Stimulated activated memory B cell treated with anti-CD40 and anti-IgM and Interleukin-4, amounts not matched to agents 10 μg/mL and 1 μg/mL and 100 μg/mL, for 72 hours (primary cell): ENCODE results near the gene AACS.
"Not testable (repeated sequence)": the region's sequence is repeated elsewhere in the genome, so short reads cannot be mapped to it uniquely, and the experiment has no call there.

Experiments used
- ATAC-seq: fragments of 150-1000 bp; cut with Tn5 transposase; 2 replicates; pipeline ENCODE4 v1.10.0; 2021
- H3K27ac Mint-ChIP-seq: one replicate; pipeline ENCODE4 v1.8.0; 2022; ENCODE audit warnings: mild to moderate bottlenecking, mixed read lengths
- H3K27me3 Mint-ChIP-seq: one replicate; pipeline ENCODE4 v1.8.0; 2022; ENCODE audit warnings: mixed read lengths
- H3K36me3 Mint-ChIP-seq: one replicate; pipeline ENCODE4 v1.8.0; 2022; ENCODE audit warnings: mixed read lengths
- H3K4me1 Mint-ChIP-seq: one replicate; pipeline ENCODE4 v1.8.0; 2022; ENCODE audit warnings: mixed read lengths
- H3K4me3 Mint-ChIP-seq: one replicate; pipeline ENCODE4 v1.8.0; 2022; ENCODE audit warnings: mild to moderate bottlenecking, moderate library complexity, mixed read lengths
- H3K9me3 Mint-ChIP-seq: one replicate; pipeline ENCODE4 v1.8.0; 2022; ENCODE audit warnings: mixed read lengths

The AACS gene

GRCh38 chr12:125033288-125033687, 31.9 kb upstream of the AACS start:
- ATAC-seq = no peak
- H3K9me3 Mint-ChIP-seq = no peaks in the 10 kb centered on the region
- no peak overlapping the region for H3K4me3 Mint-ChIP-seq

GRCh38 chr12:125038976-125039625, 26.1 kb upstream of the AACS start:
- Mint-ChIP-seq H3K9me3 (no peaks in the 10 kb centered on the region), H3K27me3 (no peaks in the 10 kb centered on the region), H3K36me3 (no peaks in the 10 kb centered on the region), H3K4me3 (no peak overlapping the region), H3K27ac (no peak overlapping the region), H3K4me1 (no peaks in the 10 kb centered on the region)
- ATAC-seq = no peak

More at GRCh38 chr12:125033288-125033687, 31.9 kb upstream of the AACS start:
- peaks cover 7% of the 10 kb centered on the region for H3K4me1 Mint-ChIP-seq
- H3K27ac Mint-ChIP-seq = no peak overlapping the region
- H3K36me3 Mint-ChIP-seq = no peaks in the 10 kb centered on the region
- H3K27me3 Mint-ChIP-seq = no peaks in the 10 kb centered on the region

- no peaks in the 10 kb centered on the region for H3K9me3 Mint-ChIP-seq
- ATAC-seq = no peak
- H3K4me3 Mint-ChIP-seq = peak overlapping the region; percentile 91
- H3K36me3 Mint-ChIP-seq = no peaks in the 10 kb centered on the region
- H3K27me3 Mint-ChIP-seq = no peaks in the 10 kb centered on the region
- H3K4me1 Mint-ChIP-seq = peaks cover 10% of the 10 kb centered on the region
- peak overlapping the region; percentile 87 for H3K27ac Mint-ChIP-seq
Measured at GRCh38 chr12:125049093-125049458, 16.2 kb upstream of the AACS start.

GRCh38 chr12:125050446-125050845, 14.8 kb upstream of the AACS start:
- Mint-ChIP-seq H3K4me1 (peaks cover 10% of the 10 kb centered on the region), H3K4me3 (peak overlapping the region; percentile 23), H3K9me3 (no peaks in the 10 kb centered on the region), H3K27ac (no peak overlapping the region), H3K36me3 (no peaks in the 10 kb centered on the region), H3K27me3 (no peaks in the 10 kb centered on the region)
- ATAC-seq = no peak

GRCh38 chr12:125050868-125051267, 14.4 kb upstream of the AACS start:
- ATAC-seq = no peak
- Mint-ChIP-seq H3K27ac (no peak overlapping the region), H3K27me3 (no peaks in the 10 kb centered on the region)

GRCh38 chr12:125053821-125054220, 11.4 kb upstream of the AACS start:
- no peaks in the 10 kb centered on the region for H3K36me3 Mint-ChIP-seq
- ATAC-seq = no peak
- H3K4me1 Mint-ChIP-seq = peaks cover 10% of the 10 kb centered on the region
- H3K27ac Mint-ChIP-seq = no peak overlapping the region
- H3K4me3 Mint-ChIP-seq = no peak overlapping the region
- H3K27me3 Mint-ChIP-seq = peaks cover 20% of the 10 kb centered on the region
- no peaks in the 10 kb centered on the region for H3K9me3 Mint-ChIP-seq

More at GRCh38 chr12:125050868-125051267, 14.4 kb upstream of the AACS start:
- Mint-ChIP-seq H3K9me3 (no peaks in the 10 kb centered on the region), H3K4me3 (no peak overlapping the region), H3K36me3 (no peaks in the 10 kb centered on the region), H3K4me1 (peaks cover 10% of the 10 kb centered on the region)

- no peak for ATAC-seq
- H3K4me1 Mint-ChIP-seq = no peaks in the 10 kb centered on the region
- H3K27ac Mint-ChIP-seq = no peak overlapping the region
- peaks cover 3% of the 10 kb centered on the region for H3K9me3 Mint-ChIP-seq
- H3K36me3 Mint-ChIP-seq = no peaks in the 10 kb centered on the region
- H3K4me3 Mint-ChIP-seq = no peak overlapping the region
- H3K27me3 Mint-ChIP-seq = peaks cover 22% of the 10 kb centered on the region
Measured at GRCh38 chr12:125055591-125055990, 9.6 kb upstream of the AACS start.

GRCh38 chr12:125056306-125056705, 8.9 kb upstream of the AACS start:
- no peak overlapping the region for H3K4me3 Mint-ChIP-seq
- H3K9me3 Mint-ChIP-seq = peaks cover 3% of the 10 kb centered on the region
- H3K4me1 Mint-ChIP-seq = no peaks in the 10 kb centered on the region
- ATAC-seq = no peak
- peaks cover 22% of the 10 kb centered on the region for H3K27me3 Mint-ChIP-seq
- H3K36me3 Mint-ChIP-seq = no peaks in the 10 kb centered on the region
- no peak overlapping the region for H3K27ac Mint-ChIP-seq

- no peak for ATAC-seq
- Mint-ChIP-seq H3K36me3 (no peaks in the 10 kb centered on the region), H3K27me3 (peaks cover 22% of the 10 kb centered on the region), H3K4me1 (no peaks in the 10 kb centered on the region), H3K4me3 (no peak overlapping the region), H3K9me3 (peaks cover 3% of the 10 kb centered on the region), H3K27ac (no peak overlapping the region)
Measured at GRCh38 chr12:125057708-125058107, 7.5 kb upstream of the AACS start.

- H3K4me1 Mint-ChIP-seq = peaks cover 14% of the 10 kb centered on the region
- no peak for ATAC-seq
- no peak overlapping the region for H3K27ac Mint-ChIP-seq
- H3K27me3 Mint-ChIP-seq = peaks cover 22% of the 10 kb centered on the region
- peaks cover 3% of the 10 kb centered on the region for H3K9me3 Mint-ChIP-seq
- H3K36me3 Mint-ChIP-seq = no peaks in the 10 kb centered on the region
- H3K4me3 Mint-ChIP-seq = no peak overlapping the region
Measured at GRCh38 chr12:125061229-125061628, 4.0 kb upstream of the AACS start.

GRCh38 chr12:125063522-125063921, 1.7 kb upstream of the AACS start:
- H3K36me3 Mint-ChIP-seq, ATAC-seq, H3K9me3 Mint-ChIP-seq, H3K4me3 Mint-ChIP-seq, H3K27me3 Mint-ChIP-seq, H3K27ac Mint-ChIP-seq: not testable (repeated sequence)
- peaks cover 22% of the 10 kb centered on the region for H3K4me1 Mint-ChIP-seq

- Mint-ChIP-seq H3K27ac (no peak overlapping the region), H3K4me1 (peaks cover 22% of the 10 kb centered on the region), H3K27me3 (no peaks in the 10 kb centered on the region), H3K36me3 (no peaks in the 10 kb centered on the region), H3K9me3 (peaks cover 3% of the 10 kb centered on the region), H3K4me3 (peak overlapping the region; percentile 72)
- no peak for ATAC-seq
Measured at GRCh38 chr12:125064492-125064891, 743 bp upstream of the AACS start.

GRCh38 chr12:125065919-125066570, 810 bp downstream of the AACS start:
- H3K27me3 Mint-ChIP-seq = no peaks in the 10 kb centered on the region
- ATAC-seq = no peak
- H3K36me3 Mint-ChIP-seq = no peaks in the 10 kb centered on the region
- H3K27ac Mint-ChIP-seq = peak overlapping the region; percentile 39
- H3K4me1 Mint-ChIP-seq = peaks cover 22% of the 10 kb centered on the region
- peak overlapping the region; percentile 72 for H3K4me3 Mint-ChIP-seq
- H3K9me3 Mint-ChIP-seq = no peaks in the 10 kb centered on the region

- no peak overlapping the region for H3K27ac Mint-ChIP-seq
- H3K9me3 Mint-ChIP-seq = no peaks in the 10 kb centered on the region
- peaks cover 22% of the 10 kb centered on the region for H3K4me1 Mint-ChIP-seq
- no peaks in the 10 kb centered on the region for H3K27me3 Mint-ChIP-seq
- H3K4me3 Mint-ChIP-seq = no peak overlapping the region
- peaks cover 5% of the 10 kb centered on the region for H3K36me3 Mint-ChIP-seq
- no peak for ATAC-seq
Measured at GRCh38 chr12:125068391-125068790, 3.2 kb downstream of the AACS start.

- no peak for ATAC-seq
- Mint-ChIP-seq H3K27me3 (no peaks in the 10 kb centered on the region), H3K4me1 (peaks cover 19% of the 10 kb centered on the region), H3K4me3 (no peak overlapping the region), H3K27ac (no peak overlapping the region), H3K9me3 (no peaks in the 10 kb centered on the region), H3K36me3 (peaks cover 5% of the 10 kb centered on the region)
Measured at GRCh38 chr12:125069616-125070015, 4.4 kb downstream of the AACS start.

- Mint-ChIP-seq H3K4me3 (no peak overlapping the region), H3K9me3 (no peaks in the 10 kb centered on the region), H3K27me3 (no peaks in the 10 kb centered on the region), H3K4me1 (peaks cover 14% of the 10 kb centered on the region), H3K36me3 (peaks cover 5% of the 10 kb centered on the region), H3K27ac (no peak overlapping the region)
- ATAC-seq = no peak
Measured at GRCh38 chr12:125070112-125070511, 4.9 kb downstream of the AACS start.
